SHP77 treated with DMSO at 0.1 percent for 48 hours (cell line): ENCODE results near the gene CCDC92.

Experiments used
- DNase-seq: peaks from one replicate; lab custom pipeline; 2025; lab: John Stamatoyannopoulos, UW

Gene CCDC92, protein sequence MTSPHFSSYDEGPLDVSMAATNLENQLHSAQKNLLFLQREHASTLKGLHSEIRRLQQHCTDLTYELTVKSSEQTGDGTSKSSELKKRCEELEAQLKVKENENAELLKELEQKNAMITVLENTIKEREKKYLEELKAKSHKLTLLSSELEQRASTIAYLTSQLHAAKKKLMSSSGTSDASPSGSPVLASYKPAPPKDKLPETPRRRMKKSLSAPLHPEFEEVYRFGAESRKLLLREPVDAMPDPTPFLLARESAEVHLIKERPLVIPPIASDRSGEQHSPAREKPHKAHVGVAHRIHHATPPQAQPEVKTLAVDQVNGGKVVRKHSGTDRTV

DNA sequence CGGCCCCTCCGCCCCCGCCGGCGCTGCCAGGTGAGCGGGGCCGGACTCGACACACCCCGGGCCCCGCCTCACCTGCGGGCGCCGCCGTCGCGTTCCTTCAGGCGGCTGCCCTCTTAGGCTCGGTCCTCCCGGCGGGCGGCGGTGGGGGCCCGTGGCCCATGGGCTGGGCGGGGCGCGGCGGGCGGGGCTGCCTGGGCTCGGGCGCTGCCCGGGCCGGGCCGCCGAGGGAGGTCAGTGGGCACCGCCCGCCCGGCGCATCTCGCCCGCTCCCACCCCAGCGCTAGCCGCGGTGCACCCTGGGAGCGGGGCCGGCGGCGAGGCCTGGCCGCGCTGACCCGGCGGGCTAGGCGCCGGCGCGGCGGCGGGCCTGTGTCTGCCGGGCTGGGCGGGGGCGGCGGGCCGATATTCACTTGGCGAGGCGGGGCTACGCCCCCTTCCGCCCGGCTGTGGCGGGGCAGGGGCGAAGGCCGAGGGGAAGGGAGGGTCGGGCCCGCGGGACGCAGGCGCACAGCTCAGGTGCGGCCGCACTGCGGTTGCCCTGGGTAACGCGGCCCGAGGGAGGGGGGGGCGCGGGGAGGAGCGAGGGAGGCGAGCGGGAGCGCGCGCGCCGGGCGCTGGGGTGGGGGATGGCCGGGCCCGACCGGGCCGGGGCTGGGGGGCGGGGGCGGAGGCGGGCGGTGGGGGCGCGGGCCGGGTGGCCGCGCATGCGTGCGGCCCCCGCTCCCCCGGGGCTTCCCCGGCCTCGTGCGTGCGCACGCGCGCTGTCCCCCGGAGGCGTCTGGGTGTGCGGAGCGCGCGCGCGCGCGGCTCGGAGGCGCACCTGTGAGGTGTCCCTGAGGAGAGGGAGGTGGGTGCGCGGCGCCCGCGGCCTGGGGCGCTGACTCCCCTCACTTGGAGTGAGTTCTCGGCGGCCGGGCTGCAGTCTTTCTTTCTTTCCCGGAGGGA lies at the start of gene CCDC92, which contains the start of gene ZNF664:
Gene CCDC92, minus strand, starts transcription at position 375 of the 945 bp plus-strand sequence. CDS start 28,526 bp downstream, outside the sequence.
Gene ZNF664, plus strand, starts transcription at position 759 of the 945 bp plus-strand sequence. CDS start 38,930 bp downstream, outside the sequence.
- DNase-seq: peak; percentile 90

DNA sequence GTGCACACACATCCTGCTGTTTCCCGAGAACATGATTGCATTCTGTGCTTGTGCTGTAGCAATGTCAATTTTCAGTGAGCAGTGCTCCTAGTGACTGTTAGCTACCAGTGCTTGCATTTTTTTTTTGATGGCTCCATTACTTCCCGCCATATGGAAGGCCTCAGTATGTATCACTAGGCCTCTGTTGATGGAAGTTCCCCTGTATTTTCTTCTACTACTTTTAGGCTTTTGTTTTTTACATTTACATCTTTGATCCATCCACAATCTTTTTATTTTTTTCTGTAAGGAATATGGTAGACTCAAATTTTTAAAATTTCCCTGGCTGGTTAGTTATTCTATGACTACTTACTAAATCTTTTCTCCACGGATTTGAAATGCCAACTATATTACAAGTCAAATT lies 49.5 kb upstream of the CCDC92 start:
- no peak for DNase-seq

DNA sequence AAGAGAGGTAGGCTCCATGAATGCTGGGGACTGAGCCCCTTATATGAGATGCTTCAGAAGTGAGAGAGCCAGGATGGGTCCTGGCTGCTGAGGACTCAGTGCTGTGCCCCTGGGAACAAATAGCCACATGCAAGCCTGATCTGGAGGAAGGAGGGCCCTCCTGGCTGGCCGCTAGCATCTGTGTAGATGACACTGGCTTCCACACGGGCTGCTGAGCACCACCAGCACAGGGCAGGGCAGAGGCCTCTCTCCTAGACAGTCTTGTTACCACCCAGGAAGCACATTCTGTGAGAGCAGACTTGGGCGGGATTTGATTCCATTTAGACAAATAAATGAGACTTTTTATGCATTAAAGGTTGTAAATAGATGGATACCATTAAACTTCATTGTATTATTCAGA lies 48.4 kb upstream of the CCDC92 start:
- no peak for DNase-seq

DNA sequence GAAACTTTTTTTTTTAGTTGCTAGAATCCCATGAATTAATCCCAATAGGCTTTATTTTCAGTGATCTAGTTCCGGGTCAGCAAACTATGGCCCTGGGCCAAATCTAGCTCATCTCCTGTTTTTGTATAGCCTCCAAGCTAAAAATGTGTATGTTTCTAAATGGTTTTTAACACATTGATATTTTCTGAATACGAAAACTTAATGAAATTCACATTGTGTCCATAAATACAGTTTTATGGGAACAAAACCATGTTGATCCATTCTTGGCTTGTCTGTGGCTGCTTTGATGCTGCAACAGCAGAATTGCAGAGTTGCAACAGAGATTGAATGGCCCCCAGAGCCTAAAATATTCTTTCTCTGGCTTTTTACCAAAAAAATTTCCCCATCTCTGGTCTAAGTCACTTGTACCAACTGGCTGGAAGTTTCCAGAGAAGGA lies 47.9 kb upstream of the CCDC92 start:
- DNase-seq: no peak

DNA sequence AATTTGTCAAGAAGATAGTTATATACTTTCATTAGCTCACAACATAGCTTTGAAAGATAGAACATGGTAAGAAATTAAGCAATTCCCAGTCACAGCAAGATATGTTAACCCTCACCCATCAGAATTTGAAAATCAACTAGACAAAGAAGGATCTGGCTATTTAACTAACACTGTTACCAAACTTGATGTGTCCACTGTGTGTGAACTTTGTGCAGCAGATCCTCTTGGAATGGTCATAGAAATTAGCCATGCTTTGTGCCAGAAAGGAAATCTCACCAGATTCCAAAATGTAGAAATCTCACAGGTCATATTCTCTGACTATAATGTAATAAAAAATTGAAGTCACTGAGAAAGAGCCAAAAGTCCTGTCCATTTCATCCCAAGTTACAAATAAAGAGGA lies 46.5 kb upstream of the CCDC92 start:
- no peak for DNase-seq

DNA sequence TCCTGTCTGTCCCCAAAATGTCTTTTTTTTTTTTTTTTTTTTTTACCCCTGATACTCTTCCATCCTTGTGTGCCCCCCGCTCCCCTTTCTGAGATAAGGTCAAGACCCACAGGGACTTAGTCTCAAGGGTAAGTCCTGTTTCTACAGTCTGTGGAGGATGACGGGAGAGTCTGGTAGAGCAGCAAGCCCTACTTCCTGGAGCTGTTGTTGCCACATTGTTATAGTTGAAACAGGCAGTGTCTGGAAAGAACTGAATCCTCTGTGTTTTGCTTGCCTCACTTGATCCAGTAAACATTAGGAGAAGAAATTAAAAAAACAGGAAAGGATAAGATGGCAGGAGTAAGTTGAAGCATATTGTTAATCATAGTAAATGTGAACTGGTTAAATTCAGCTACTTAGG lies 45.9 kb upstream of the CCDC92 start:
- DNase-seq: no peak

DNA sequence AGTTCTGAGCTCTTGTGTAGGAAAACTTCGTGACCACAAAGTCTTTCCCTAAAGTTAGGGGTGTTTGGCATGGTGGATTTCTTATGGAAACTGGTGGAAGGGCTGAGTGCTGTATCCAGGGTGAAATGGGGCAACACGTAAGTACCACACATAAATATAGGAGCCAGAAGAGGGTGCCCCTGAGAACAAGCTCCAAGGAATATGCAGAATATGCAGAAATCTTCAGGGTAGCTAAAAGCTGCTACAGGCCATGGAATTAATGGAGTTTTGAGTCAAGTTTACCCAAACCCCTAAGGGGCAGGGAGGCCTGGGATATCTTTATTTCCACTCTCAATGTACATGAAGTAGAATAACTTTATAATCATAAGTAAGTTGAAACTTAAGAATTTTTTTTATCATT lies 44.4 kb upstream of the CCDC92 start:
- no peak for DNase-seq

DNA sequence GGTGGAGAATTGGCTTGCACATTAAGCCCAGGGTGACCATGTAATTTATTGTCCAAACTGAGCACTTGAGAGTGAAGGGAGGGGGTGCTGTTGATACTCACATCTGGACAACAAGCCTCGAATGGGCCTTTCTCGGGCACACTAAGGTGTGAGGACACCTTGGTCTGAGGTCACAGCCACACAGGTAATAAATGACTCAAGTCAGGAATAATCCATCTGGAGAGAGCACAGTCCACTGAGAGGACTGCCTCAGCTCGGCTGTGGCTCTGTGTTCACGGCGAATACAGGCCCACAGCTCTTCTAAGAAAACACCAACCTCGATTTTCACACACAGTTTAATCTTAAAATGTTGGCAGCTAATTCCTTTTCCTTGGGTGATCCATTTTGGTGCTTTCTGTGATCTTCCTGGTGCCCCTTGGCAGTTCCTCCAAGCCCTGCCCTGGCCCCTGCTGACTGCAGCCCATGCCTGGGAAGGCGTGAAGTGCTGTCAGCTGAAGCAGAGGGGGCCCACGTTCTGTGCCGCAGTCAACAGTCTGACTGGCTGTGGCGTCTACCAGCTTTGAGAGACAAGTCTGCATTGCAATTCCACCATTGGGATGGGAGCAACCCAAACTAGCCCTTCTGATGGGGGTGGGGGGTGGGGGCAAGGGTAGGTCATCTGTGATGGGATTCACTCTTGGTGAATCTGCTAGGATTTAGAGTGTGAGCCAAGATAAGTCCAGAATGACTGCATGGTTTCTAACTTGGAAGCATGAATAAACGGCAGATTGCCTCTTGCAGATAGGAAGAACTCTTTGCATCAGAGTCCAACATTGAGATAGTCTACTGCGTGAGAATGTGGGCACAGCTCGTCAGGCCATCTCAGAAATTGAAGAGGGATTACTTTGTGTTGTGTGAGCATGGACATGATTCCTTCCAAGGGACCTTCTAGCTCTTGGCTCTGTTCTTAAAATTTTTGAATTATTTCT lies 43.1 kb upstream of the CCDC92 start:
- no peak for DNase-seq

DNA sequence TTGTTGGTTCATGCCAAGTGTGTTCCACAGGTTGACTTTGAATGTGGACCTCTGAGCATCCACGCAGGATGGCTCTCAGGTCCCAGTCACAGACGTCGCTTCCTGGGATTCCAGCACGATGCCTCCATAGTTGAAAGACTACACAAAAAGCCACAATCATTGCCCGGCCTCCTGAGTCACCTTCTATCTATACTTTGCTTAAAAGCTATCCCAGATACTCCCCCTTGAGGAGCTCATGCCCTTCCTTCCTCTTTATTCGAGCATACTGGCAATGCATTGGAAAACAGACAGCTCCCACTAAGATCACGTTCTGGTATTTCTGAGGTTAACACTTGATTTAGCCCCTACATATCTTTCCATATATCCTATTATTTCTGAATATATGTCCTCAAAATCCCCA lies 40.4 kb upstream of the CCDC92 start:
- no peak for DNase-seq

DNA sequence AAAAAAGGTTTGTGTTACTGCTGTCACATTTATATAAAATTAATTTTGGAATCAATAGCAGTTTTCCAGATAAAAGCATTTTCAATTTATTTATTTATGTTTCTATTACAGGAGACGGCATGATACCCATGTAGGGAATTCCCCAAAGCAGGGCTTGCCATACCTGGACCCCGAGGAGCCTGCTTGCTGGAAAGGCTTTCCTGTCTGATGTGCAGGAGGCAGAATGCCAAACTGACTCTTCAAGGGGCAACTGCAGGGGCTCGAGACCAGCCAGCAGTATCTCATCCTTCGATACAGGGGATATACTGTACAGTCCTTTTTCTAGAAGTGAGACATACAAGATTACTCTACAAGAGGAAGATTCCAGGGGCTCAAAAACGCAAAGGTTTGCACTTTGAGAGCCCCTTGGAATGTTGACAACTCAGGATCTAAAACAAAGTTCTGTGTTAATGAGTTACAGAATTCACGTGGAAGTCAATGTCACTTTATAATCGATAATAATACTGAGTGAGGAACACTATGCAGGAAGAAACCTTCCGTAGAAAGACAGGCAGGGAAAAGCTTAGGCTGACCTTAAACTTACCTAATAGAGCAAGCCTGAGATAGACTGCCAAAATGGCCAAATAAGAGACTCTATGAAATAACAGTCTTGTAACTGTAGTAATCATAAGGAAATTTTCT lies 38.9 kb upstream of the CCDC92 start:
- no peak for DNase-seq

DNA sequence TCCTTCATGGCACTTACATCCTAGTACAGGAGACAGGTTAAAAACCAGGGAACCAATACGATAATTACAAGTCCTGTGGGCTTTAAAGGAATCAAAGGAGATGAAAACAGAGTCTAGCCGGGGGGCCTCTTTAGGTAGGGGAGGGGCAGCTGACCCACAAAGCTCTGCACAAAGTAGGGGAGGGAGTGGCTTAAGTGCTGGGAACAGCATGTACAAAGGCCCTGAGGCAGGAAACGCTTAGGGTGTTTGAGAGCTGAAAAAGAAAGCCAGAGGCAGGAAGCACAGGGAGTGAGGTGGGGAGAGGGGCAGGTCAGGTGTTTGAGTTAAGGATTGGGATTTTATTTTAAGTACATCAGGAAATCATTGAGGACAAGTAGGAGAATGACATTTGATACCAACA lies 38.1 kb upstream of the CCDC92 start:
- DNase-seq: no peak

DNA sequence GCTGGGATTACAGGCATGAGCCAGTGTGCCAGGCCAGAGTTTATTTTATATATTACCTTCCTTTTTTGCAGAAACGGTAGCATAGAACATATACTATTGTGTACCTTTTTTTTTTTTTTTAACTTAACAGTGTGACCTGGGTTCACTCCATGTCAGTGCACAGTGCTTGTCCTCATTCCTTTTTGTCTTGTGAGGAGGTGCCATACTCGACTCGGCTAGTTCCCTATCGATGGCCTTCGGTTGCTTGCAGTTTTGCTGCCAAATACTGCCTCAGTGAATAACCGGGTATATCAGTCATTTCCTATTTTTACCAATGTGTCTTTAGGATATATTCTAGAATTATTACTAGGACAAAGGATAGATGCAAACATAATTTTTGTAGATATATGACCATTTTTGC lies 37.1 kb upstream of the CCDC92 start:
- DNase-seq: no peak

DNA sequence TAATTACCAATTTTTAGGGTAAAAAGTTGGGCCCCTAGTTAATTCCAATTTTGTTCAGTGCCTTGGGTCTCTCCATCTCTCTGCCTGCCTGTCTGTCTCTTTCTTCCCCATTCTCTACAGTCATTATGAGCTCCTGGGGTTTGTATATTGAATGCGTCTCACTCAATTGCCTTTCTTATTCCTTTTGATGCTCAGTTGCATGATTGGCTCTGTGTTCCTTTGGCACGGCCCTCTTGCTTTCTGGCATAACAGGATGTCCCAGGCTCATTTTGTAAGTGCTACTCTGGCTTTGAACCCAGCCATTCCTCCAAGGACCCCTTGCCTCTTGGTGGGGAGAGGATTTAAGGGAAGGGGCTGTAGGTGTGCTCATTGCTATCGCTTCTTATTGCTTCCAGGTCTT lies 36.0 kb upstream of the CCDC92 start:
- DNase-seq: no peak

DNA sequence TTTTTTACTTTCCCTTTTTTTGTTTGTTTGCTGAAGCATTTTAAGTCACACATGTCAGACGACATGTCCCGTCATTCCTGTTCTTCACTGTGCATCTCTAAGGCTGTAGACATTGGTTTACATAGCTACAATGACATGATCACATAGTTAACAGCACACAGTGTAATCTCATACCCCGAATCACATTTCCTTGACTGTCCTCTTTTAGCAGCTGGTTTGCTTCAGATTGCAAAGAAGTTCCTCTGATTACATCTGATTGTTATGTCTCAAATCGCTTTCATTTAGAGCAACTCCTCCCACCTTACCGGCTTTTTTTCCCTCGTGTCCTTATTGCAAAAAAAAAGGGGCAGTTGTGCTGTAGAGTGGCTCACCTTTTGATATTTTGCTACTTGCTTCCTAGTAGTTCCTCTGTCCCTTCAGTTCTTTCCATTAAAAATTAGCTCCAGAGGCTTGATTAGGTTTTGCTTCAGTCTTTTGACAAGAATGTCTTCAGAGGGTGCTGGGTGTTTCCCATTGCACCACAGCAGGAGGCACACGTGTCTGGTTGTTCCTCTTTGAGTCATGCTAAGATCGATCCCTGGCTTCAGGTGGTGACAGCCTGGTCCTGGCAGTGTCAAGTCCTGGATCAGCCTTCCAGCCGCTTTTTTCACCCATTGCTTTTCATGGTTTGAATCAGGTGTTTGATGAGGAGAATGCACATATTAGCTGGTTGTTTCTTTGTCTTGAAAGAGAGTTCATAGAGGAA lies 35.4 kb upstream of the CCDC92 start:
- no peak for DNase-seq

DNA sequence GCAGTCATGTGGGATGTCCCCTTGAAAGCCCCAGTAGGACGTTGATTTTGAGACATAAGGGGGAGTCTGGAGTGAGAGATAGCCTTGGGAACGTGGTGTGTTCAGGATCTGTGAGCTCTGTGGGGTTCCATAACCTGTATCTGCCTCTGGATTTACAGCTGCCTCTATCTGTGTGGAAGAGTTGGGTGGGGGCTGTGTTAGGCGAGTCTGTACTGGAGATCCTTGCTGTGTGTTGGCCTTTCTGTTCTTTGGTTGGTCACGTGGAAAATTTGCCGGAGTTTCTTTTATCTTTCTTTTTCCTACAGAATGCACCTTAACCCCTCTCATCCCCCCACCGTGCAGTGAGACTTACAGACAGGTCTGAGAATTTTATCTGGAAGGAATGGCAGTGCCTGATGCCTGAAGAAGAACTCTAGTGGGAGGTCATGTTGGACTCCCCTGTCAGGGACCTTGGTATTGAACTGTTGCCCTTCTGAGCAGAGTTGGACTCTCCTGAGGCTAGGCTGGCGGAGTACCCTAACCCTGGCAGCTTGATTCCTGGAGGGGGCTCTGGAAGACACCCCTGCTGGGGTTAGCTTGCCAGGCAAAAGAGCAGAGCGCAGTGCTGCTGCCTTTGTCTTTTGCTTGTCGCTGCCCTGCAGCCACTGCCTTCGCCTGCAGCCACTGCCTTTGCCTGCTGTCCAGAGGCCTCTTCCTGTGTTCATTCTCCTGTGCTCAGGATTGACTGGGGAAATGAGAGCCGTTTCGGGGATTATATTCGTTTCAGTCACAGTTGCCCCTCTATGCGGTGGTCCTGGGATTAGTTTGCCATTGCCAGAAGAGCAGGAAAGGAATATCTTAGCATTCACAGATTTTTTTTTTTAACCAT lies 34.4 kb upstream of the CCDC92 start:
- DNase-seq: no peak

DNA sequence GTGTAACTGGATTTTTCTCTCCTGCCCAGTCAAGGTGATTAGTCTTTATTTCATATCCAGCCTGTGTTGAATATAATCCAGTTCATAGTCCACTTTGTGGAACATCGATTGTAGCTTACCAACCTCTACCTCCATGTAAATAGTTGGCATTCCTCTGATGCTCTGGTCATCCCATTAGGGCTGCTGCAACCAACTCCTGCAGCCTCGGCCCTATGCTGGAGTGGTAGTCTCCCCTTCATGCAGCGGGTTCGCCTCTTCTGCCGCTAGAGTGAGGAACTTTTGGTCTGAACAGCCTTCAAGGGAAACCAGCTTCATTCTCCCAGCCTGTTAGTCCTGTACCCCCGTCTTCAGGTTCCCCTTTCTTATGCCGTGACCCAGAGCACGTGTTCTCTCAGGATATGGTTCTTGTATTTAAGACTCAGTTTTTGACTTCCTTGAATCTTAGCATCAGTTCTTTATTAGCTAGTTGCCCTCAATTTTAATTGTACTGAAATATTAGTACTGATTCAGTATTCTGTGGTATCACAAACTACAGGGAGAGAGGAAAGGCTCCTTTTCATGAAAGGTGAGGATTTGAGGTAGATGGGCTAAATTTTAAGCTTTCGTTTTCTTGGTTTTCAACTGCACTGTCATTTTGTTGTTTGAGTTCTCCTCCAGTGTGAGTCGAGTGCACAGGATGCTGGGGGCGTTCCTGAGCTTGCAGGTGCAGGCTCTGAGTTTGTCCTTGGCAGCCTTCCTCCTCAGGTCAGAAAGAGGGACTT lies 33.6 kb upstream of the CCDC92 start:
- DNase-seq: no peak

DNA sequence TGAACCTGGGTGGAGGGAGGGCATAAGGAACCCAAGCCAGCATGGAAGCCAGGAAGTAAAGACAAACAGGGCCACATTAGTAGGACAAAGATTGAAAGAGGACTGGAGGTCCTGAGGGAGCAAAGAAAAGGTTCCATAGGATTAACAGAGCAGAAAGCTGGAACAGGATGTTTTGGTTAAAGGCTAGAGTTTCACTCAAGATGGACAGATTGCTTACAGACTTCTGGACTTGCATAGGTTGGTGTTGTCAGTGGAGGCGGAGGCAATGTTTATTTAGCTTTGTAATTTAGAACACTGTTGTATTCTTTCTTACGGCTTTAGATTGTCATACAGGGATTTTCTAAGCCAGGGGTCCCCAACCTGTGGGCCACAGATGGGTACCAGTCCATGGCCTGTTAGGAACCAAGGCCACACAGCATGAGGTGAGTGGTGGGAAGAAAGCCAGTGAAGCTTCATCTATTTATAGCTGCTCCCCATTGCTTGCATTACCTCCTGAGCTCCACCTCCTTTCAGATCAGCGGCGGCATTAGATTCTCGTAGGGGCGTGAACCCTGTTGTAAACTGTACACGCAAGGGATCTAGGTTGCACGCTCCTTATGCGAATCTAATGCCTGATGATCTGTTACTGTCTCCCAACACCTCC lies 31.7 kb upstream of the CCDC92 start:
- DNase-seq: no peak

DNA sequence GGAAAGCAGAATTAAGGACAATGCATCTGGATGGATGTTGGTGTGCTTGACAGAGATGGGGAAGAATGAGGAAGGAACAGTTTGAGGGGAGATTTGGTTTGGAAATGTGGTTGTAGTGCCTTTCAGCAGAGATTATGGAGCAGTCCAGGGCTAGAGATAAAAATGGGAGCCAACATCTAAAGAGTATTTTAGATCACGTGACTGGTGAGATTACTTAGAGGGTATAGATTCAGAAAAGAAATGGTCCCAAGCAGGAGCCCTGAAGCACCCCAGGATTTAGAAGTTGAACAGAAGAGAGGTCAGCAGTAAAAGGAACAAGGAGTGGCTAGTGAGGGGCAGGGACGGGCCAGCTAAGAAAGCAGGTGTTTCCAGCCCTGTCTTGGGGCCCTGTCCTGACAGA lies 30.0 kb upstream of the CCDC92 start:
- DNase-seq: no peak
